Natural killer cell (primary cell): ENCODE measurements around the gene BOK. TPM values are rescaled to one million over a fixed set of nuclear protein-coding genes. Genes with fewer than 3 reads are reported as not detected.

ENCODE experiments used
- ATAC-seq, 3 donors: fragments of 150-1000 bp in 2 of 3; fragments of 200-7000 bp in 1 of 3; cut with Tn5 transposase; 1 replicate in 1 of 3; 2 replicates in 2 of 3; pipeline ENCODE4 v1.10.0; 2021; ENCODE audit warnings: mild to moderate bottlenecking in 2 of 3, moderate library complexity in 2 of 3
- DNase-seq, 2 donors: peaks; one replicate each; pipeline versions ENCODE4 v3.0.0 to v3.0.0-alpha.2; 2013 to 2021; ENCODE audit warnings: mixed read lengths in 1 of 2
- H3K27ac ChIP-seq: one replicate; pipeline ENCODE4 v1.5.1; 2013; ENCODE audit warnings: mild to moderate bottlenecking, low read length
- H3K27me3 ChIP-seq: one replicate; pipeline ENCODE4 v1.6.1; 2013; ENCODE audit warnings: low read length; ENCODE audit not compliant: control insufficient read depth, insufficient read depth
- H3K36me3 ChIP-seq: one replicate; pipeline ENCODE4 v1.6.1; 2013; ENCODE audit warnings: low read length; ENCODE audit not compliant: control insufficient read depth, insufficient read depth
- H3K4me1 ChIP-seq: one replicate; pipeline ENCODE4 v1.6.1; 2013; ENCODE audit warnings: low read length; ENCODE audit not compliant: control insufficient read depth, insufficient read depth
- H3K4me3 ChIP-seq: one replicate; pipeline ENCODE4 v1.5.1; 2013; ENCODE audit warnings: low read length
- H3K9me3 ChIP-seq: one replicate; pipeline ENCODE4 v1.6.1; 2013; ENCODE audit warnings: low read length; ENCODE audit not compliant: control insufficient read depth, insufficient read depth
- H3K27ac Mint-ChIP-seq, 2 donors: one replicate each; pipeline ENCODE4 v1.8.0; 2022; ENCODE audit warnings: mild to moderate bottlenecking in 2 of 2, mixed read lengths in 2 of 2, moderate library complexity in 1 of 2
- H3K27me3 Mint-ChIP-seq, 2 donors: one replicate each; pipeline ENCODE4 v1.8.0; 2022; ENCODE audit warnings: low read depth in 2 of 2, mixed read lengths in 2 of 2
- H3K36me3 Mint-ChIP-seq: one replicate; pipeline ENCODE4 v1.8.0; 2022; ENCODE audit warnings: mixed read lengths
- H3K4me1 Mint-ChIP-seq, 2 donors: one replicate each; pipeline ENCODE4 v1.8.0; 2022; ENCODE audit warnings: mixed read lengths in 2 of 2
- H3K4me3 Mint-ChIP-seq: one replicate; pipeline ENCODE4 v1.8.0; 2022; ENCODE audit warnings: mild to moderate bottlenecking, moderate library complexity, mixed read lengths
- H3K9me3 Mint-ChIP-seq, 2 donors: one replicate each; pipeline ENCODE4 v1.8.0; 2022; ENCODE audit warnings: mixed read lengths in 2 of 2
- CTCF ChIP-seq: fragments of 200-600 bp; IDR thresholded peaks from one replicate; pipeline ENCODE4 v1.8.0; 2022; ENCODE audit warnings: antibody characterized with exemption
- WGBS: methylation state at CpG from one replicate; pipeline ENCODE4 v1.1.7; 2013; ENCODE audit warnings: missing lambda C conversion rate; ENCODE audit not compliant: insufficient coverage; 5-methylcytosine and 5-hydroxymethylcytosine counted together
- intact Hi-C: fragments of 100-400 bp; cut with micrococcal nuclease; formaldehyde crosslinking; loops from one replicate; pipeline ENCODE4 v1.14.2; 2022
- total RNA-seq, 4 donors: library from RNA; stranded (reverse); fragments of 120-200 nt in 1 of 4; gene quantifications; one replicate each; pipeline versions ENCODE4 v1.2.3 to v1.2.4, GENCODE V29; 2013 to 2022

The BOK gene
- total RNA-seq, 3 donors from 2014 or later (not counting 1 experiment from before 2014, with no cell fraction given) = 11.0 to 23.7 (median 19.6) TPM

- WGBS = 93% methylated on average over 8 of the region's 8 CpGs
- H3K27me3 Mint-ChIP-seq = no peaks in the 10 kb centered on the region
- H3K4me3 ChIP-seq = no peak overlapping the region
- no peak overlapping the region for H3K27ac ChIP-seq
- no peak overlapping the region for H3K4me3 Mint-ChIP-seq
- H3K36me3 Mint-ChIP-seq = no peaks in the 10 kb centered on the region
- H3K9me3 Mint-ChIP-seq = no peaks in the 10 kb centered on the region
- no peaks in the 10 kb centered on the region for H3K36me3 ChIP-seq
- no peaks in the 10 kb centered on the region for H3K9me3 ChIP-seq
- TF ChIP-seq CTCF = no peak
- H3K27me3 ChIP-seq = no peaks in the 10 kb centered on the region
- no peak for DNase-seq
- peaks cover 4 to 20% of the 10 kb centered on the region in 2 donors for H3K4me1 Mint-ChIP-seq
- intact Hi-C loops = no loop called here
- peaks cover 37% of the 10 kb centered on the region for H3K4me1 ChIP-seq
- no peak overlapping the region for H3K27ac Mint-ChIP-seq
- no peak for ATAC-seq
Measured at GRCh38 chr2:241567776-241568175, 9.2 kb downstream of the BOK start.

- TF ChIP-seq CTCF = no peak
- H3K36me3 Mint-ChIP-seq = no peaks in the 10 kb centered on the region
- Histone ChIP-seq H3K27ac (no peak overlapping the region), H3K4me3 (no peak overlapping the region), H3K9me3 (no peaks in the 10 kb centered on the region), H3K36me3 (no peaks in the 10 kb centered on the region), H3K27me3 (no peaks in the 10 kb centered on the region), H3K4me1 (peaks cover 37% of the 10 kb centered on the region)
- 94% methylated on average over 4 of the region's 4 CpGs for whole genome bisulfite sequencing
- no peaks in the 10 kb centered on the region for H3K9me3 Mint-ChIP-seq
- ATAC-seq (no peak), DNase-seq (no peak)
- peaks cover 0 to 15% of the 10 kb centered on the region in 2 donors for H3K4me1 Mint-ChIP-seq
- H3K4me3 Mint-ChIP-seq = no peak overlapping the region
- no peaks in the 10 kb centered on the region for H3K27me3 Mint-ChIP-seq
- intact Hi-C loops = no loop called here
- H3K27ac Mint-ChIP-seq = no peak overlapping the region
Measured at GRCh38 chr2:241568726-241569125, 10.2 kb downstream of the BOK start.

GRCh38 chr2:241569831-241570281 lies 11.3 kb downstream of the BOK start:
- no peak for TF ChIP-seq CTCF

GRCh38 chr2:241570961-241571581 lies 12.5 kb downstream of the BOK start:
- Histone ChIP-seq H3K36me3 (no peaks in the 10 kb centered on the region), H3K27ac (peak overlapping the region; percentile 36), H3K4me1 (peaks cover 26% of the 10 kb centered on the region), H3K4me3 (no peak overlapping the region), H3K9me3 (no peaks in the 10 kb centered on the region), H3K27me3 (no peaks in the 10 kb centered on the region)
- intact Hi-C loops = no loop called here
- H3K27me3 Mint-ChIP-seq = no peaks in the 10 kb centered on the region
- peak overlapping the region; percentile 26 to 54 for H3K27ac Mint-ChIP-seq
- TF ChIP-seq CTCF = no peak
- no peaks in the 10 kb centered on the region for H3K36me3 Mint-ChIP-seq
- WGBS = 54% methylated on average over 22 of the region's 23 CpGs
- peaks cover 0 to 17% of the 10 kb centered on the region in 2 donors for H3K4me1 Mint-ChIP-seq
- peak overlapping the region; percentile 57 for H3K4me3 Mint-ChIP-seq
- ATAC-seq (peak; percentile 71 to 83 (median 80)), DNase-seq (no peak)
- no peaks in the 10 kb centered on the region for H3K9me3 Mint-ChIP-seq

More at GRCh38 chr2:241569831-241570281, 11.3 kb downstream of the BOK start:
- H3K9me3 Mint-ChIP-seq = no peaks in the 10 kb centered on the region
- no peak for ATAC-seq
- peak overlapping the region; percentile 38 for H3K27ac ChIP-seq
- H3K4me3 Mint-ChIP-seq = peak overlapping the region; percentile 55
- H3K27ac Mint-ChIP-seq = peak overlapping the region; percentile 11 to 55
- no peaks in the 10 kb centered on the region for H3K36me3 Mint-ChIP-seq
- peaks cover 0 to 15% of the 10 kb centered on the region in 2 donors for H3K4me1 Mint-ChIP-seq
- H3K27me3 Mint-ChIP-seq = no peaks in the 10 kb centered on the region
- no peaks in the 10 kb centered on the region for H3K27me3 ChIP-seq
- no peaks in the 10 kb centered on the region for H3K9me3 ChIP-seq
- 93% methylated on average over 23 of the region's 23 CpGs for WGBS
- peaks cover 31% of the 10 kb centered on the region for H3K4me1 ChIP-seq
- no peaks in the 10 kb centered on the region for H3K36me3 ChIP-seq
- no peak for DNase-seq
- intact Hi-C loops = no loop called here
- no peak overlapping the region for H3K4me3 ChIP-seq
